ENCODE measurements around the gene SLC30A2. TPM values are rescaled to one million over a fixed set of nuclear protein-coding genes. Genes with fewer than 3 reads are reported as not detected.

The SLC30A2 gene
- polyA plus RNA-seq, 3 donors, result not detected

GRCh38 chr1:26066857-26067256, 20.9 kb upstream of the SLC30A2 start:
- Histone ChIP-seq H3K36me3 (replicated peaks in 1 of 2; ENCODE audit: control insufficient read depth in 1 of 2, insufficient read depth in 2 of 2, low read length in 2 of 2) (no peaks in the 10 kb centered on the region), H4K20me1 (ENCODE audit: insufficient read depth, low read length) (no peaks in the 10 kb centered on the region), H3K27ac (ENCODE audit: low read depth in 1 of 2, low read length in 2 of 2) (no peak overlapping the region), H3K9me3 (replicated peaks in 1 of 2; ENCODE audit: control insufficient read depth in 1 of 2, insufficient read depth in 1 of 2, low read length in 2 of 2) (no peaks in the 10 kb centered on the region), H3K4me2 (replicated peaks; ENCODE audit: extremely low read depth, low read length, poor library complexity, severe bottlenecking) (no peak overlapping the region), H3K79me2 (ENCODE audit: insufficient read depth, low read length) (no peaks in the 10 kb centered on the region), H2AFZ (ENCODE audit: insufficient read depth, low read depth, low read length, poor library complexity, severe bottlenecking) (no peak overlapping the region), H3K27me3 (ENCODE audit: control insufficient read depth in 2 of 2, insufficient read depth in 2 of 2, low read length in 2 of 2) (no peaks in the 10 kb centered on the region), H3K9ac (ENCODE audit: insufficient read depth, low read length, poor library complexity, severe bottlenecking) (no peak overlapping the region), H3K4me3 (replicated peaks in 1 of 3; ENCODE audit: low read depth in 2 of 3, low read length in 3 of 3) (no peak overlapping the region), H3K4me1 (ENCODE audit: control insufficient read depth in 1 of 2, insufficient read depth in 2 of 2, low read length in 2 of 2) (no peaks in the 10 kb centered on the region)
- no peak for TF ChIP-seq CTCF (IDR thresholded peaks at IDR 0.05)
- intact Hi-C loops (cut with micrococcal nuclease), result no loop called here
- WGBS (ENCODE audit: insufficient coverage), result 89% methylated on average over 2 of the region's 4 CpGs
- Mint-ChIP-seq H3K4me1 (no peaks in the 10 kb centered on the region), H3K9me3 (no peaks in the 10 kb centered on the region), H3K27ac (no peak overlapping the region), H3K36me3 (no peaks in the 10 kb centered on the region), H3K27me3 (ENCODE audit: low read depth in 3 of 3) (peaks cover 8 to 21% (median 14%) of the 10 kb centered on the region in 3 donors), H3K4me3 (no peak overlapping the region)
- DNase-seq, result no peak

GRCh38 chr1:26066160-26066559, 20.2 kb upstream of the SLC30A2 start:
- 91% methylated on average over 13 of the region's 15 CpGs for WGBS (ENCODE audit: insufficient coverage)
- H3K36me3 Mint-ChIP-seq, result no peaks in the 10 kb centered on the region

More at GRCh38 chr1:26066160-26066559, 20.2 kb upstream of the SLC30A2 start:
- DNase-seq, result no peak
- Mint-ChIP-seq H3K4me3 (no peak overlapping the region), H3K27me3 (ENCODE audit: low read depth in 3 of 3) (peaks cover 7 to 15% (median 14%) of the 10 kb centered on the region in 3 donors), H3K9me3 (no peaks in the 10 kb centered on the region), H3K27ac (no peak overlapping the region), H3K4me1 (no peaks in the 10 kb centered on the region)
- Histone ChIP-seq H3K27me3 (ENCODE audit: control insufficient read depth in 2 of 2, insufficient read depth in 2 of 2, low read length in 2 of 2) (no peaks in the 10 kb centered on the region), H4K20me1 (ENCODE audit: insufficient read depth, low read length) (no peaks in the 10 kb centered on the region), H3K36me3 (replicated peaks in 1 of 2; ENCODE audit: control insufficient read depth in 1 of 2, insufficient read depth in 2 of 2, low read length in 2 of 2) (no peaks in the 10 kb centered on the region), H3K27ac (ENCODE audit: low read depth in 1 of 2, low read length in 2 of 2) (no peak overlapping the region), H3K4me2 (replicated peaks; ENCODE audit: extremely low read depth, low read length, poor library complexity, severe bottlenecking) (no peak overlapping the region), H3K9ac (ENCODE audit: insufficient read depth, low read length, poor library complexity, severe bottlenecking) (no peak overlapping the region), H3K4me1 (ENCODE audit: control insufficient read depth in 1 of 2, insufficient read depth in 2 of 2, low read length in 2 of 2) (no peaks in the 10 kb centered on the region), H3K79me2 (ENCODE audit: insufficient read depth, low read length) (no peaks in the 10 kb centered on the region), H3K4me3 (replicated peaks in 1 of 3; ENCODE audit: low read depth in 2 of 3, low read length in 3 of 3) (no peak overlapping the region), H2AFZ (ENCODE audit: insufficient read depth, low read depth, low read length, poor library complexity, severe bottlenecking) (no peak overlapping the region), H3K9me3 (replicated peaks in 1 of 2; ENCODE audit: control insufficient read depth in 1 of 2, insufficient read depth in 1 of 2, low read length in 2 of 2) (no peaks in the 10 kb centered on the region)
- intact Hi-C loops (cut with micrococcal nuclease), result no loop called here
- TF ChIP-seq CTCF (IDR thresholded peaks at IDR 0.05), result no peak

All from CD14-positive monocyte (primary cell).